OCI-LY3 (cell line): ENCODE results near the gene CTTNBP2NL.

Experiments
- EZH2phosphoT487 ChIP-seq: fragments of 200-600 bp; shearing (Covaris generic); IDR thresholded peaks from 2 replicates; pipeline ENCODE4 v1.6.1; 2018; ENCODE audit warnings: antibody characterized with exemption, mixed run types, low read depth
- TF ChIP-seq, protein P1 (sequence below): fragments of 200-600, 300-600 bp; sonication (generic); IDR thresholded peaks from 2 replicates; pipeline ENCODE4 v1.5.1; 2014; ENCODE audit warnings: antibody characterized with exemption, low read length, low read depth

GRCh38 chr1:112496290-112496689, 100.3 kb downstream of the CTTNBP2NL start:
- TF ChIP-seq, protein P1, sequence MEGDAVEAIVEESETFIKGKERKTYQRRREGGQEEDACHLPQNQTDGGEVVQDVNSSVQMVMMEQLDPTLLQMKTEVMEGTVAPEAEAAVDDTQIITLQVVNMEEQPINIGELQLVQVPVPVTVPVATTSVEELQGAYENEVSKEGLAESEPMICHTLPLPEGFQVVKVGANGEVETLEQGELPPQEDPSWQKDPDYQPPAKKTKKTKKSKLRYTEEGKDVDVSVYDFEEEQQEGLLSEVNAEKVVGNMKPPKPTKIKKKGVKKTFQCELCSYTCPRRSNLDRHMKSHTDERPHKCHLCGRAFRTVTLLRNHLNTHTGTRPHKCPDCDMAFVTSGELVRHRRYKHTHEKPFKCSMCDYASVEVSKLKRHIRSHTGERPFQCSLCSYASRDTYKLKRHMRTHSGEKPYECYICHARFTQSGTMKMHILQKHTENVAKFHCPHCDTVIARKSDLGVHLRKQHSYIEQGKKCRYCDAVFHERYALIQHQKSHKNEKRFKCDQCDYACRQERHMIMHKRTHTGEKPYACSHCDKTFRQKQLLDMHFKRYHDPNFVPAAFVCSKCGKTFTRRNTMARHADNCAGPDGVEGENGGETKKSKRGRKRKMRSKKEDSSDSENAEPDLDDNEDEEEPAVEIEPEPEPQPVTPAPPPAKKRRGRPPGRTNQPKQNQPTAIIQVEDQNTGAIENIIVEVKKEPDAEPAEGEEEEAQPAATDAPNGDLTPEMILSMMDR: no peak
- no peak for TF ChIP-seq EZH2phosphoT487
